Right lung (tissue), 5 donors: ENCODE results near the gene FHL2. TPM values are rescaled to one million over a fixed set of nuclear protein-coding genes. Genes with fewer than 3 reads are reported as not detected.

Experiments
- DNase-seq, 2 donors: peaks; one replicate each; pipeline ENCODE4 v3.0.0-alpha.2; 2013
- polyA plus RNA-seq, 5 donors: library from polyadenylated mRNA; unstranded; fragments of 120-200 nt; gene quantifications; one replicate each; pipeline versions ENCODE4 v1.2.1 to v1.2.3, GENCODE V29; 2013; ENCODE audit warnings: inconsistent platforms in 1 of 5, low replicate concordance in 1 of 5; ENCODE audit not compliant: insufficient read length in 5 of 5, insufficient read depth in 1 of 5

FHL2 gene
- polyA plus RNA-seq, 5 donors, result 5.2 to 8.0 (median 6.8) TPM

DNA sequence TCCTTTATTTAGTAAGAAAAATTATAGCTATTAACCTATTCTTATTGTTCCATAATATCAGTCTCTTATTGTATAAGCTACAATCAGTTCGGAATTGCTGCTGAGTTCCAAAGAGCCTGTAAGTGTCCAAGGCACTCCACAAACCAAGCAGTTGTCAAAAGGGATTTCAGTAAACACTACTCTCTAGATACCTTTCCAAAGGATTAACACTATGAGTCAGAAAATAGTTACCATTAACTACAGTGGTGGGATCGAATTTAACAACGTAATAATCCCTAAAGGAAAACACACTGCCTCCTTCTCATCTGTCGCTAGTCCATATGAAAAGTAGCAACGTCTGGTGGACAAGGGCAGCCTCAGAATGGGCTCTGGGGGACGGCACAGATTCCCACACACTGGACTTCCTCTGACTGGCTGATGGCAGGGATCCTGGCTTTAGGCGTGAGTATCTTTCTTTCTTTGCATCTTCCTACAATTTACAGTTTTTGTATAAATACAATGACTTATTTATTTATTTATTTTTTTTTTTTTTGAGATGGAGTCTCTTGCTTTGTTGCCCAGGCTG lies 78.1 kb downstream of the FHL2 start:
- no peak for DNase-seq

DNA sequence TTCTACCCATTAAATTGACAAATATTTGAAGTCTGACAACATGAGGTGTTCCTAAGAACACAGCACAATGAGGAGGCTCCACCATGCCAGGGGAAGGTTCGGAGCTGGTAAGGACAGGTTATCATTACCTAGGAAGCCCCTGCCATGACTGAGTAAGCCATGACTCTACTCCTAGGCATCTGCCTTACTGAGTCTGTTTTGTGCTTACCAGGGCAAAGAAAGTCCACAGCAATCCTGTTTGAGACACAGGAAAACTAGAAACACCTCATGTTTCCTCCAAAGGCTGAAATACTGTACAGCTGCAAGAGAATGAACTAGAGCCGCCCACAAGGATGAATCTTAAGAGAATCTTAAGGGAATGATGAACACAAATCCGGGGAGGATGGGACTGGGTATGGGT lies 80.9 kb downstream of the FHL2 start:
- no peak for DNase-seq

DNA sequence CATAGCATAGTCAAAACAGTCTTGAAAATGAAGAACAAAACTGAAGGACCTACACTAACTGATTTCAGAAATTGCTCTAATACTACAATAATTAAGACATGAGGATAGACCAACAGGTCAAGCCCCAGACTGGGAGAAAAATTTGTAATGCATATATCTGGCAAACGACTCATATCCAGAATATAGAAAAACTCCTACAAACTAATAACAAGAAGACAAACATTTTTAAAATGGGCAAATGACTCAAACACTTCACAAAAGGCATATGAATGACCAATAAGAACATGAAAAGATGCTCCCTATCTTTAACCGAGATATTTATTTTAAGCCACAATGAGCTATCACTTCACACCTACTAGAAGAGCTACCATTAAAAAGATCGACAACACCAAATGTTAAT lies 83.5 kb downstream of the FHL2 start:
- DNase-seq, result no peak

DNA sequence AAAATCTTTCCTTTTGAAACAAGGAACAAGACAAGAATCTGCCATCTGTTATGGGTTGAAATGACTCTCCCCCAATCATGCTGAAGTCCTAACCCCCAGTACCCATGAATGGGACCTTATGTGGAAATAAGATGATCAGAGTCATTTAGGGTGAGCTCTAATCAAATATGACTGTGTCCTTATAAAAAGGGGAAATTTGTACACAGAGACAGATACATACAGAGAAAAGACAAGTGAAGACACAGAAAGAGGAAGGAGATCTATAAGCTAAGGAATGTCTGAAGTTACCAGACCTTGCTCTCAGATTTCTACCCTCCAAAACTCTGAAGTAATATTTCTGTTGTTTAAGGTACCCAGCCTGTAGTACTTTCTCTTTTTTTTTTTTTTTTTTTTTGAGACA lies 85.0 kb downstream of the FHL2 start:
- DNase-seq, result no peak

Other genes starting within 250 kb of the FHL2 start
- under 1 TPM in 3 of 5 donors, not detected in 2; 0.10 to 0.13 (median 0.12) TPM for gene GPR45, start 157.3 kb downstream of the FHL2 start, polyA plus RNA-seq
- gene TGFBRAP1, start 69.3 kb downstream of the FHL2 start, polyA plus RNA-seq, result 10 to 100 TPM; 13.1 to 16.9 (median 13.3) TPM
- 10 to 100 TPM; 19.0 to 31.5 (median 26.9) TPM for gene C2orf49, start 61.5 kb downstream of the FHL2 start, polyA plus RNA-seq